T follicular helper cell (primary cell): Measurements from ENCODE around the gene ALOX12.
A peak's percentile ranks its signal among the peaks of the same experiment; 100 is the strongest.
"Not testable (repeated sequence)": the region's sequence is repeated elsewhere in the genome, so short reads cannot be mapped to it uniquely, and the experiment has no call there.

Experiments
- DNase-seq: peaks from one replicate; pipeline ENCODE4 v3.0.0-alpha.2; 2020; ENCODE audit warnings: low read depth

The ALOX12 gene

GRCh38 chr17:7045492-7046126 lies 49.8 kb downstream of the ALOX12 start:
- peak; percentile 34 for DNase-seq

GRCh38 chr17:7046127-7046724 lies 50.4 kb downstream of the ALOX12 start:
- no peak for DNase-seq

GRCh38 chr17:7046725-7047397 lies 51.0 kb downstream of the ALOX12 start:
- DNase-seq = peak; percentile 73

GRCh38 chr17:7047566-7047965 lies 51.7 kb downstream of the ALOX12 start:
- DNase-seq = no peak

GRCh38 chr17:7048968-7049367 lies 53.1 kb downstream of the ALOX12 start:
- no peak for DNase-seq

GRCh38 chr17:7050583-7050982 lies 54.7 kb downstream of the ALOX12 start:
- not testable (repeated sequence) for DNase-seq

GRCh38 chr17:7056386-7056785 lies 60.5 kb downstream of the ALOX12 start:
- no peak for DNase-seq

GRCh38 chr17:7058831-7059447 lies 63.1 kb downstream of the ALOX12 start:
- no peak for DNase-seq
